Peyer's patch (tissue), 4 donors: ENCODE measurements around the gene FBXO17. TPM values are rescaled to one million over a fixed set of nuclear protein-coding genes. Genes with fewer than 3 reads are reported as not detected.
"Not testable (repeated sequence)": the region's sequence is repeated elsewhere in the genome, so short reads cannot be mapped to it uniquely, and the experiment has no call there.

ENCODE experiments used
- DNase-seq, 3 donors: peaks; one replicate each; pipeline ENCODE4 v3.0.0-alpha.2; 2017 to 2019
- H3K27ac ChIP-seq, 4 donors: fragments of 200-600 bp; sonication (generic); one replicate each; pipeline ENCODE4 v1.5.1; 2016 to 2019
- H3K27me3 ChIP-seq, 2 donors: fragments of 200-600 bp; sonication (generic); one replicate each; pipeline ENCODE4 v1.5.1; 2019
- H3K36me3 ChIP-seq, 3 donors: fragments of 200-600 bp; sonication (generic); one replicate each; pipeline ENCODE4 v1.5.1; 2016 to 2019
- H3K4me1 ChIP-seq, 4 donors: fragments of 200-600 bp; sonication (generic); one replicate each; pipeline ENCODE4 v1.5.1; 2016 to 2019
- H3K4me3 ChIP-seq, 4 donors: fragments of 200-600 bp; sonication (generic); 1 replicate in 3 of 4; 2 replicates in 1 of 4; pipeline ENCODE4 v1.5.1; 2016 to 2019; ENCODE audit warnings: mild to moderate bottlenecking in 1 of 4
- H3K9me3 ChIP-seq, 4 donors: fragments of 200-600 bp; sonication (generic); one replicate each; pipeline ENCODE4 v1.5.1; 2016 to 2019; ENCODE audit warnings: mild to moderate bottlenecking in 1 of 4
- CTCF ChIP-seq, 6 experiments: fragments of 450-650 bp in 4 of 6; fragments of 200-600 bp in 2 of 6; sonication (generic) in 1 of 6; IDR thresholded peaks; one replicate each; pipeline ENCODE4 v1.5.1; 2017 to 2019; ENCODE audit warnings: antibody characterized with exemption in 6 of 6, mild to moderate bottlenecking in 3 of 6, moderate library complexity in 1 of 6
- POLR2A ChIP-seq, 2 donors: fragments of 450-650 bp; IDR thresholded peaks; one replicate each; pipeline ENCODE4 v1.5.1; 2017; ENCODE audit warnings: antibody characterized with exemption in 2 of 2, mild to moderate bottlenecking in 2 of 2, moderate library complexity in 2 of 2
- total RNA-seq, 4 donors: library from RNA; depleted of rRNA; stranded (reverse); fragments of >200 nt; gene quantifications; one replicate each; pipeline ENCODE4 v1.1.0, GENCODE V29; 2016

The FBXO17 gene
- total RNA-seq, 4 donors from 2014 or later: 1.4 to 5.4 (median 3.9) TPM

GRCh38 chr19:39003188-39003587, 27.6 kb upstream of the FBXO17 start:
- H3K27ac ChIP-seq: no peak overlapping the region
- DNase-seq: no peak
- H3K36me3 ChIP-seq: no peaks in the 10 kb centered on the region
- no peak overlapping the region for H3K4me3 ChIP-seq
- no peak for TF ChIP-seq CTCF (IDR thresholded peaks at IDR 0.05)
- TF ChIP-seq POLR2A (IDR thresholded peaks at IDR 0.05): no peak
- H3K27me3 ChIP-seq: no peaks in the 10 kb centered on the region
- no peaks in the 10 kb centered on the region for H3K9me3 ChIP-seq
- no peaks in the 10 kb centered on the region for H3K4me1 ChIP-seq

- Histone ChIP-seq H3K27me3 (no peaks in the 10 kb centered on the region), H3K4me3 (no peak overlapping the region), H3K4me1 (no peaks in the 10 kb centered on the region), H3K9me3 (no peaks in the 10 kb centered on the region), H3K36me3 (no peaks in the 10 kb centered on the region), H3K27ac (no peak overlapping the region)
- TF ChIP-seq POLR2A (IDR thresholded peaks at IDR 0.05) (no peak), CTCF (IDR thresholded peaks at IDR 0.05) (no peak)
- no peak for DNase-seq
These were observed 25.5 kb upstream of the FBXO17 start for GRCh38 chr19:39001041-39001440.

GRCh38 chr19:38997576-38997975, 22.0 kb upstream of the FBXO17 start:
- not testable (repeated sequence) for H3K4me3 ChIP-seq

GRCh38 chr19:38993271-38993670, 17.7 kb upstream of the FBXO17 start:
- Histone ChIP-seq H3K27me3 (no peaks in the 10 kb centered on the region), H3K36me3 (no peaks in the 10 kb centered on the region)
- no peak for TF ChIP-seq CTCF (IDR thresholded peaks at IDR 0.05)
- no peak for TF ChIP-seq POLR2A (IDR thresholded peaks at IDR 0.05)

More at GRCh38 chr19:38997576-38997975, 22.0 kb upstream of the FBXO17 start:
- H3K36me3 ChIP-seq, H3K27me3 ChIP-seq, H3K9me3 ChIP-seq, H3K4me1 ChIP-seq, DNase-seq, H3K27ac ChIP-seq: not testable (repeated sequence)

GRCh38 chr19:38990949-38991697, 15.6 kb upstream of the FBXO17 start:
- H3K9me3 ChIP-seq: no peaks in the 10 kb centered on the region
- no peaks in the 10 kb centered on the region for H3K36me3 ChIP-seq
- DNase-seq: no peak
- no peak overlapping the region for H3K4me3 ChIP-seq
- no peaks in the 10 kb centered on the region for H3K27me3 ChIP-seq
- TF ChIP-seq CTCF (IDR thresholded peaks at IDR 0.05) (no peak), POLR2A (IDR thresholded peaks at IDR 0.05) (no peak)
- H3K4me1 ChIP-seq: no peaks in the 10 kb centered on the region
- H3K27ac ChIP-seq: no peak overlapping the region

More at GRCh38 chr19:38993271-38993670, 17.7 kb upstream of the FBXO17 start:
- H3K27ac ChIP-seq: no peak overlapping the region
- no peak overlapping the region for H3K4me3 ChIP-seq
- H3K9me3 ChIP-seq: no peaks in the 10 kb centered on the region
- no peak for DNase-seq
- H3K4me1 ChIP-seq: no peaks in the 10 kb centered on the region

GRCh38 chr19:38989614-38990013, 14.1 kb upstream of the FBXO17 start:
- H3K27ac ChIP-seq: not testable (repeated sequence)

More at GRCh38 chr19:38989614-38990013, 14.1 kb upstream of the FBXO17 start:
- H3K4me3 ChIP-seq, H3K4me1 ChIP-seq, H3K9me3 ChIP-seq, H3K27me3 ChIP-seq, H3K36me3 ChIP-seq, DNase-seq: not testable (repeated sequence)
